Measurements from ENCODE around the gene IRAK2. TPM values are rescaled to one million over a fixed set of nuclear protein-coding genes. Genes with fewer than 3 reads are reported as not detected.
A peak's percentile ranks its signal among the peaks of the same experiment; 100 is the strongest.
"Not testable (repeated sequence)": the region's sequence is repeated elsewhere in the genome, so short reads cannot be mapped to it uniquely, and the experiment has no call there.

IRAK2 gene
- total RNA-seq, 6 donors from 2014 or later: 3.1 to 10.2 (median 7.1) TPM

DNA sequence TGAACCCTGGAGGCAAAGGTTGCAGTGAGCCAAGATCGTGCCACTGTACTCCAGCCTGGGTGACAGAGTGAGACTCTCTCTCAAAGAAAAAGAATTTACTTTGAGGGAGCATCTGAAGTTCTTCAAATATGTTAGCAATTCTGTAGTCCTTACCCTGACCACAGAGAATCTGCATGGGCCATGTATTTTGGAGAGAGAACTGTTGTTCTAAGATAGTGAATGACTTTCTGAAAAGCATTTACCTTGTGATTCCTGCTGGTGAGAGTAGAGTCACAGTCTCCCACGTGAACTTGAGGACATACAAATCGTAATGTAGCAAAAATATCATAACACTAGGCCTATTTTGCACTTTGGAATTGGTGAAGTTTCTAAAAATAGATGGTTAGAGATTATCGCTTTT, 45.3 kb upstream of the IRAK2 start:
- DNase-seq (no peak), ATAC-seq (ENCODE audit: low FRiP score in 2 of 2) (no peak)
- peaks cover 0 to 22% (median 2%) of the 10 kb centered on the region in 4 donors for H3K36me3 ChIP-seq
- peaks cover 15 to 35% (median 24%) of the 10 kb centered on the region in 4 donors for H3K4me1 ChIP-seq
- no peaks in the 10 kb centered on the region for H3K27me3 ChIP-seq
- H3K4me3 ChIP-seq: no peak overlapping the region
- no peak for TF ChIP-seq EP300 (IDR thresholded peaks at IDR 0.05)
- no peak for TF ChIP-seq POLR2A (IDR thresholded peaks at IDR 0.05)
- TF ChIP-seq CTCF (IDR thresholded peaks at IDR 0.05): no peak
- no peak for TF ChIP-seq POLR2AphosphoS5 (IDR thresholded peaks at IDR 0.05)
- H3K27ac ChIP-seq: no peak overlapping the region
- WGBS, 2 donors: 82 to 86% methylated on average over 4 of the region's 4 CpGs
- H3K9me3 ChIP-seq: no peaks in the 10 kb centered on the region

DNA sequence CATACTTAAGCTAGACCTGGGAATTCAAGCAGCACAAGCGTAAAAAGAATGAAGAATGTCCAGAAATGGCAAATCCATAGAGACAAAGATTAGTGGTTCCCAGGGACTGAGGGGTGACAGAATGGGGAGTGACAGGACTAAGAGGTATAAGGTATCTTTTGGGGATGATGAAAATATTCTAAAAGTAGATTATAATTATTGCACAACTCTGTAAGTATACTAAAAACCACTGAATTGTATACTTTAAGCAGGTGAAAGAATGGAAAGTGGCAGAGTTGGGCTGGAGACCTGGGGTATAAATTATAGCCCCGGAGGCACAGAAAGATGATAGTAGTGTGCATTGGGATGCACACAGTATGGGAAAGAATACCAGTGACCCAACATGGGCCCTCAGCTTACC, 43.7 kb upstream of the IRAK2 start:
- Histone ChIP-seq H3K9me3 (no peaks in the 10 kb centered on the region), H3K36me3 (peaks cover 3 to 37% (median 11%) of the 10 kb centered on the region in 4 donors), H3K4me1 (peaks cover 18 to 27% (median 23%) of the 10 kb centered on the region in 4 donors), H3K27ac (no peak overlapping the region), H3K4me3 (no peak overlapping the region), H3K27me3 (no peaks in the 10 kb centered on the region)
- no peak for DNase-seq
- 93 to 96% methylated on average over 2 of the region's 2 CpGs for WGBS, 2 donors
- no peak for ATAC-seq (ENCODE audit: low FRiP score in 2 of 2)
- TF ChIP-seq EP300 (IDR thresholded peaks at IDR 0.05): no peak
- no peak for TF ChIP-seq POLR2AphosphoS5 (IDR thresholded peaks at IDR 0.05)
- no peak for TF ChIP-seq POLR2A (IDR thresholded peaks at IDR 0.05)
- TF ChIP-seq CTCF (IDR thresholded peaks at IDR 0.05): no peak

DNA sequence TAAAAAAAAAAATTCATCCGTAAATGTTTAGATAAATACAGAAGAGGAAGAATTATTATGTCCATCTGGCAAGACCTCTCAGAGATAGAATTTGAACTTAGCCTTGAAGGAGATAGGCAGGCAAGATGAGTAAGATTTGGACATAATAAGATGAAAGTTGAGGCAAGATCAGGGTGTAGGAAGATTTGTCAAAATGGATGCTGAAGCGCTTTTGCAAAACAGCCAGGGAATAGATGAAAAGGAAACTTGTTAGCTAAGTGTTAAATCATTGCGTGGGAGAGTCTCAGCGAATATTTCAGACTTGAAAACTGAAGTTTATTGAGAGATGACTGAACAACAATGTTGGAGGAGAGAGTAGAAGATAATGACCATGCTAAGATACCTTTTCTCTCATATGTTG, 42.0 kb upstream of the IRAK2 start:
- Histone ChIP-seq H3K4me1 (peaks cover 4 to 10% (median 7%) of the 10 kb centered on the region in 4 donors), H3K9me3 (no peaks in the 10 kb centered on the region), H3K27ac (no peak overlapping the region), H3K27me3 (no peaks in the 10 kb centered on the region), H3K4me3 (no peak overlapping the region), H3K36me3 (peaks cover 8 to 53% (median 27%) of the 10 kb centered on the region in 4 donors)
- DNase-seq (no peak), ATAC-seq (ENCODE audit: low FRiP score in 2 of 2) (no peak)
- WGBS, 2 donors: 84 to 87% methylated on average over 4 of the region's 4 CpGs
- TF ChIP-seq POLR2A (IDR thresholded peaks at IDR 0.05) (no peak), POLR2AphosphoS5 (IDR thresholded peaks at IDR 0.05) (no peak), EP300 (IDR thresholded peaks at IDR 0.05) (no peak), CTCF (IDR thresholded peaks at IDR 0.05) (no peak)

DNA sequence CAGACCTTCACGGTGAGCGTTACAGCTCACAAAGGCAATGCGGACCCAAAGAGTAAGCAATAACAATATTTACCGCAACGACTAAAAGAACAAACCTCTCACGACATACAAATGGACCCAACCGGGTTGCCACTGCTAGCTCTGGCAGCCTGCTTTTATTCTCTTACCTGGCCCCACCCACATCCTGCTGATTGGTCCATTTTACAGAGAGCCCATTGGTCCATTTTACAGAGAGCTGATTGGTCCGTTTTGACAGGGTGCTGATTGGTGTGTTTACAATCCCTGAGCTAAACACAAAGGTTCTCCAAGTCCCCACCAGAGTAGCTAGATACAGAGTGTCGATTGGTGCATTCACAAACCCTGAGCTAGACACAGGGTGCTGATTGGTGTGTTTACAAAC, 28.8 kb upstream of the IRAK2 start:
- not testable (repeated sequence) for H3K4me1 ChIP-seq; DNase-seq; H3K27me3 ChIP-seq; ATAC-seq (ENCODE audit: low FRiP score in 2 of 2); H3K4me3 ChIP-seq; H3K36me3 ChIP-seq; H3K27ac ChIP-seq; H3K9me3 ChIP-seq
- WGBS, 2 donors: 91 to 92% methylated on average over 9 of the region's 9 CpGs

GRCh38 chr3:10136426-10137005, 28.2 kb upstream of the IRAK2 start:
- H3K4me1 ChIP-seq: peaks cover 0 to 5% (median 0%) of the 10 kb centered on the region in 4 donors
- H3K9me3 ChIP-seq: no peaks in the 10 kb centered on the region
- H3K36me3 ChIP-seq: no peaks in the 10 kb centered on the region
- H3K4me3 ChIP-seq: no peak overlapping the region
- H3K27ac ChIP-seq: no peak overlapping the region
- 89 to 90% methylated on average over 9 to 19 of the region's 25 CpGs for WGBS, 2 donors
- DNase-seq (peak in 1 of 2 donors; percentile 69), ATAC-seq (ENCODE audit: low FRiP score in 2 of 2) (no peak)
- no peak for TF ChIP-seq POLR2A (IDR thresholded peaks at IDR 0.05)
- TF ChIP-seq EP300 (IDR thresholded peaks at IDR 0.05): no peak
- no peak for TF ChIP-seq POLR2AphosphoS5 (IDR thresholded peaks at IDR 0.05)
- no peak for TF ChIP-seq CTCF (IDR thresholded peaks at IDR 0.05)
- no peaks in the 10 kb centered on the region for H3K27me3 ChIP-seq
